ENCODE data around the gene KIR3DL3.
"Not testable (repeated sequence)": the region's sequence is repeated elsewhere in the genome, so short reads cannot be mapped to it uniquely, and the experiment has no call there.

GRCh38 chr19:54758577-54758976, 34.3 kb downstream of the KIR3DL3 start:
- not testable (repeated sequence) for TF ChIP-seq CTCF, POLR2A, POLR2AphosphoS5, EP300 (IDR thresholded peaks at IDR 0.05)

All from stomach (tissue), 4 donors.